Activated T-helper 1 cell treated with Interleukin-2 at 50 U/mL for 16 hours (primary cell): ENCODE measurements around the gene CHRNG.

Experiments used
- DNase-seq: peaks from one replicate; pipeline ENCODE4 v3.0.0-alpha.2; 2020; ENCODE audit warnings: low read depth

CHRNG gene, protein sequence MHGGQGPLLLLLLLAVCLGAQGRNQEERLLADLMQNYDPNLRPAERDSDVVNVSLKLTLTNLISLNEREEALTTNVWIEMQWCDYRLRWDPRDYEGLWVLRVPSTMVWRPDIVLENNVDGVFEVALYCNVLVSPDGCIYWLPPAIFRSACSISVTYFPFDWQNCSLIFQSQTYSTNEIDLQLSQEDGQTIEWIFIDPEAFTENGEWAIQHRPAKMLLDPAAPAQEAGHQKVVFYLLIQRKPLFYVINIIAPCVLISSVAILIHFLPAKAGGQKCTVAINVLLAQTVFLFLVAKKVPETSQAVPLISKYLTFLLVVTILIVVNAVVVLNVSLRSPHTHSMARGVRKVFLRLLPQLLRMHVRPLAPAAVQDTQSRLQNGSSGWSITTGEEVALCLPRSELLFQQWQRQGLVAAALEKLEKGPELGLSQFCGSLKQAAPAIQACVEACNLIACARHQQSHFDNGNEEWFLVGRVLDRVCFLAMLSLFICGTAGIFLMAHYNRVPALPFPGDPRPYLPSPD

DNA sequence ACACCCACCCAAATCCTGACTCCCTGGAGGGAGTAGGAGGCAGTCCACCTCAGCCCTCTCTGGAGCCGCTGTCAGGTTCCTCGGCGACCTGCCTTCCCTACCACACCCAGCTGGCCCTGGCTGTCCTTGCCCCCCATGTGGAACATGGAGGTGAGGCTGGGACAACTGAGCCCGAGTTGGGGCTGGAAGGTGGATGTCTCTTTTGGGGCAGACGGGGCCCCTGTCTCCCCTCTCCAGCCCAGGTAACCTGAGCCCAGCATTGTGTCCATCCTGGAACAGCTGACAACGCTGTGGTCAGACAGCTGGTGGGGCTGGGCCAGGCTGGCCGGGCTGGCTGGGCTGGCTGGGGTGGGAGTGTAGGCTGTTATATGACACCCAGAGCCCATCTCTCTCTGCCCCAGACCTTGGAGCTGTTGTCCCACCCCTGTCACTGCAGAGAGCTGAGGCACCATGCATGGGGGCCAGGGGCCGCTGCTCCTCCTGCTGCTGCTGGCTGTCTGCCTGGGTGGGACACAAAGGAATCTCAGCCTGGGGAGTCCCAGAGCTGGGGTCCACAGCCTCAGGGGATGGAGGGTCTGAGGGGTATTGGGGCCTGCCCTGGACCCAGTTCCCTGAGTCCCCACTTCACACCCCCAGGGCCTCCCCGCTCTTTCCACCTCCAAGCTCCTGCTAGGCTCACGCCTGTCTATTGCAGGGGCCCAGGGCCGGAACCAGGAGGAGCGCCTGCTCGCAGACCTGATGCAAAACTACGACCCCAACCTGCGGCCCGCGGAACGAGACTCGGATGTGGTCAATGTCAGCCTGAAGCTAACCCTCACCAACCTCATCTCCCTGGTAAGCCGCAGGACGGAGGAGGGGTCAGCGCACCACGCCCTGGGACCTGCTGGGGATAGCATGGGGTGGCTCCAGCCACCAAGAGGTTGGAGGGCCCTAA is at the start of gene CHRNG:
TSS of gene CHRNG (plus strand) at position 395 of the 934 bp plus-strand sequence. CDS start at position 451, 56 bp downstream.
- no peak for DNase-seq

GRCh38 chr2:232490221-232491138 is 49.0 kb upstream of the CHRNG start:
- DNase-seq, result no peak

DNA sequence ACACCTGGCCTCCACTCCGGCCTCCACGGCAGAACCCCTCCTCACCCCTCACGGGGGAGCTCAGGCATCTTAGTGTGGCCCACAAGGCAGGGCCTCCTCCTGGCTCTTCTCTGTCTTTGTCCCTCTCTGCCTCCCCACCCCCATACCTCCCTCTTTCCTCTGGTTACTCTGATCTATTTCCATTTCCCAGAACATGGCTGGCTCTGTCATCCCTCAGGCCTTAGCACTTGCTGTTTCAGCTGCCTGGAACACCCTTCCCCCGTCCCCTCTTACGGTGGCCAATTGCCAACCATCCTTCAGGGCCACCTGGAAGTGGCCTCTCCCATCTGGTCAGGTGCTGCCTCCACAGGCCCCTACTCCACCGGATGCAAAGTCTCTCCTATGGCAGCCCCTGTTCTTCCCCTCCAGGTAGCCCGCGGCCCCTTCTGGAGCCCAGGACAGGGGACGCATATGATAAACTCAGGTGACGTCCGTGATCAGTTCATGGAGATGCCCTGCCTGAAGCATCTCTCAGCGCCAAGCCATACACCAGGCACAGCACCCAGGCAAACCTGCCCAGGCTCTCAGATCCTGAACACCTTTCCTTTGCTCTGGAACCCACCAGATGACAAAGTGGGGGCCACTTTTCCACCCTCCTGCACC is 48.2 kb upstream of the CHRNG start:
- DNase-seq, result no peak

GRCh38 chr2:232492236-232492848 is 47.1 kb upstream of the CHRNG start:
- no peak for DNase-seq

DNA sequence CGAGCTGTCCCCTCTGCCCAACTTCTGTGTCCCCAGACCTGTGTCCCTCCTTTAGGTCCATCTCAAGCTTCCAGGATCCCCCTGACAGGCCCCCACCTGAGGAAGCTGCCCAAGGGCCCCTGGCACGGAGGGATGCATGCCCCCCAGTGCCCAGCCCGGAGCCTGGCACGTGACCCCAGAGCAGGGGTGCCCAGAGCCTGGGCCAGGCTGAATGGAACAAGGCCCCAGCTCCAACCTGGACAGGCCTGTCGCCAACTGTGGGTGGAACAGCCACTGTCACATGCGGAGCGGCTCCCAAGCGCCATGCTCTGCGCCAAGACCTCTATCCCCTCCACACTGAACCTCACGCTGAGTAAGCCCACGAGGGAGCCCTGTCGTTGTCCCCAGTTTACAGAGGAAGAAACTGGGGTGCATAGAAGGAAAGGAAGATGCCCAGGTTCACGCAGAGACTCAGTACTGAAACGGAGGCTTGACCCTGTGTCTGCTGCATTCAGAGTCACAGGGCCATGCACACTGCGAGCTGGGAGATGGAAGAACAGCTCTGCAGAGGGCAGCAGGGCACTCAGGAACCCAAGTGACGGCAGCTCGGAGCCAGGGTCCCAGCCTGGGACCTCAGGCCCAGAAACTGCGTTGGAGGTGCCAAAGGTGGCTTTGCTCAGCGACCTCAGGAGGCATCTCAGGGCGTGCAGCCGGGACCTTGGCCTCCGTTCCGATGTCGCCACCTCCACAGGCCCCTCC is 46.4 kb upstream of the CHRNG start:
- no peak for DNase-seq

- no peak for DNase-seq
Measured at GRCh38 chr2:232493701-232494474, 45.6 kb upstream of the CHRNG start.

- no peak for DNase-seq
Measured at GRCh38 chr2:232494542-232494941, 45.0 kb upstream of the CHRNG start.

DNA sequence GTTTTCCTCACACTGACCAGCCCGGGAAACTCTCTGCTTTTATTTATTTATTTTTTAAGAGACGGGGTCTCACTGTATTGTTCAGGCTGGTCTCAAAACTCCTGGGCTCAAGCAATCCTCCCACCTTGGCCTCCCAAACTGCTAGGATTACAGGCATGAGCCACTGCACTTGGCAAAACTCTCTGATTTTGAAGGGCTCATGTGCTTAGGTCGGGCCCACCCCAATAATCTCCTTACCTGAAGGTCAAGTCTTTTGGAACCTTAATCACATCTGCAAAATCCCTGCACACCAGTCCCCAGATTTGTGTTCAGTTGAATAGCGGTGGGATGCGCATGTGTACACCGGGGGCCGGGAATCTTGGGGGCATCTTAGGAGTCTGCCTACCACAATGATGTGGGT is 44.2 kb upstream of the CHRNG start:
- no peak for DNase-seq

DNA sequence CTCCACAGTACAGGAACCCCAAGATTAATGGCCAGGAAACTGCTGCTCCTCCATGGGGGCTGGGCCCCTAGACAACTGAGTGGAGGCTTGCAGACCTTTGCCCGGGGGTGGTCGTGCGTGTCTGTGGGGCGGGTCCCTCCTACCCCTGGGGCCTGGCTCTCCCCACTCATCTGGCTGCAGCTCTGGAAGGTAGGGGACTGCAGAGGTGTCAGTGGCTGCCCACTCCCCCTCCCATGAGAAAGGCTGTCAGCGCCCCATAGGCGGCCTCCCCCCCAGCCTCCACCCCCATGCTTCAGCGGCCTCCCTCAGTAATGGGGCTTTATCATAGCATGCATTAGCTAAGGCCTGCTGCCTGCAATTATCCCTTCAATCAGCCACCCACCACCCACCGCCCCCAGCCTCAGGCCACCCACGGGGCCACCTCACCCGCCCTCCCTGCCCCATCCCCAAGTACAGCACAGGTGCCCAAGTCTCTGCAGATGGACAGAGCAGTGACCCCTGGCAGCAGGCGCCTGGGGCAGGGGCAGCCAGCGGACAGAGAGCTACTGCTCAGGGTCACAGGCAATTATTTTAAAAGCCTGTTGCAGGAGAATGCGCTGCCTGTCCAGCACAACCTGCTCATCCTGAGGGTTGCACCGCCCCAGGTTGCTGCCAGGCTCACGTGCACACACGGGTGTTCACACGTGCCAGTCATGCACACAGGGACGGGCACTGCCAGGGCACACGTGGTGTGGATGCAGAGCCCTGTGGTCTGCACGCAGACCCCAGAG is 42.8 kb upstream of the CHRNG start:
- DNase-seq, result no peak

DNA sequence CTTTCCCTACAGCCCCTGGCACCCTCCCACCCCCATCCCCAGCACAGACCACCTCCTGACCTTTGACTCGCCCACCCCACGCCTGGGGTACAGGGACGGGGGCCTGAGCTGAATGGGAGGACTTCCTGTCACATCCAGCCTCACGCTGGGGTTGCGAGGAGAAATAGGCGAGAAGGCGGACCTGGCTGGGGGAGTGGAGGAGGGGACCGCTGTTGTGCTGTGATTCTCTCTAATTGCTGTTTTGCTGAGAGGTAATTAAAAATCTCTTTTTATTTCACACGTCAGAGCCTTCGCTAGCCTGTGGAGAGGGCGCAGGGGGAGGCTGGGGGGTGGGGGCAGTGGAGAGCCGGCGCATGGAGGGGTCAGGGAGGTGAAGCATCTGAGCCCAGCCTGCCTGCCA is 42.1 kb upstream of the CHRNG start:
- no peak for DNase-seq

- DNase-seq, result no peak
Measured at GRCh38 chr2:232498452-232498851, 41.0 kb upstream of the CHRNG start.

DNA sequence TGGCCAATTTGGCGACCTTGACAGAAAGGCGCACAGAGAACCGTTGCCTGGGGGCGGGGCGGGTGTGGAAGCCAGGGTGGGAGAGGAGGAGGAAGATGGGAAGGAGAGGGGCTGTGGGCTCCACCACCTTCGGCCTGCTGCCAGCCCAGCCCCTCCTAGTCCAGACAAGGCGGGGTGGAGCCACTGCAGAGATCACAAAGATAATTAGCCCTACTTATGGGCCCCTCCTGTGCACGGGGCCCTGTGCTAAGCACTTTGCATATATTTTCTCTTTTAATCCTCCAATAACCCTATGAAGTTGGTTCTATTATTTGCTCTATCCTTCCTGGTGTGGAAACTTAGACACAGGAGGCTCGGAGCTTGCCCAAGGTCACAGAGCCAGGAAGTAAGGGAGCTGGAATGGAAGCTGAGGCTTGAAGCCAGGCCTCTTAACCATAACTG is 38.1 kb upstream of the CHRNG start:
- no peak for DNase-seq

DNA sequence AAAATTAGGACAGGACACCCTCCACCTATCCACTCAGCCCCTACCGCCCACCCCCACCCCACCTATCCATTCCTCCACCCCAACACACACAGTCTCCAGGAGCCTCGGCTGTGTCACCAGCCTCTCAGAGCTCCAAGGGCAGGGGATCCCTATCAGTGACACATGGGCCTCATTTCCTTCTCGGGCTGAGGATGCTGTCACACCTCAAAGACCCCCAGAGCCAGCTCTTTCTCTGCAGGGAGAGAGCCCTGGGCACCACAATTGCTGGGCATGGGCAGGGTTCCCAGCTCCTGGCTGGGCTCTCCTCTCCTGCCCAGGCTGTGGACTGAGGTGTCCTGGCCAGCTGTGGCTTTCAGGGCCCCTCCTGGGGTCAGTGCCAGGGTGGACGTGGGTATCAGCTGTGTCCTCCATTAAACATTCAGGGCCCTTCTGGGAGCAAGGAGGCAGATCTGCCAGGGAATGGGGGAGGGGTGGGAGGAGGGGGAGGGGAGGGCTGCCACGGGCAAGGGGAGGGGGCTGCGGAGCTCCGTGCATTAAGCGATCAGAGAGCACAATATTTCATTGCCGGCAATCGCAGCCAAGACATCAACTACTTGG is 37.6 kb upstream of the CHRNG start:
- no peak for DNase-seq

DNA sequence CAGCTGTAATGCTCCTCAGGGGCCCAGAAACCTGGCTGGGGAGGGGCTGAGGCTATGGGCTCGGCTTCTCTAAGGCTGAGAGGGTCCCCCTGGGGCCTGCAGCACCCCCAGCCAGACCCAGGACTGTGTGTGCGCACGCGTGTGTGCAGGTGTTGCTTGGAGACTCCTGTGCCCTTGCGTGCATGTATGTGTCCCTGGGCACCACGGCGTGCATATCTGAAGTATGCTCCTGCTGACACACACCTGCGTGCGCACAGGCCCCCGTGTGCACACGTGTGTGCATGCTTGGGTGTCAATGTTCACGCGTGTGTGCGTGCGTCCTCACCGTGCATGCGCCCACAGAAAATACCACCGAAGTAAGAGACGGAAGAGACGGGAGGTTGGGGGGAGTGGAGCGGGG is 37.0 kb upstream of the CHRNG start:
- DNase-seq, result no peak

GRCh38 chr2:232502911-232503808 is 36.3 kb upstream of the CHRNG start:
- no peak for DNase-seq

- no peak for DNase-seq
Measured at GRCh38 chr2:232503809-232504323, 35.6 kb upstream of the CHRNG start.

GRCh38 chr2:232504438-232504837 is 35.1 kb upstream of the CHRNG start:
- no peak for DNase-seq
